HepG2 (cell line): Measurements from ENCODE around the gene CEBPG. TPM values are rescaled to one million over a fixed set of nuclear protein-coding genes. Genes with fewer than 3 reads are reported as not detected.

Experiments
- ATF7-NPFF ChIP-seq: sonication (generic); formaldehyde crosslinking; IDR thresholded peaks from 2 replicates; pipeline ENCODE4 v1.8.1; 2023; ENCODE audit warnings: mild to moderate bottlenecking, low read depth, missing genetic modification reagents, moderate library complexity
- BCLAF1 ChIP-seq: fragments of 450-650 bp; IDR thresholded peaks from 2 replicates; pipeline ENCODE4 v1.6.1; 2017; ENCODE audit warnings: mild to moderate bottlenecking
- CEBPB ChIP-seq: IDR thresholded peaks from 2 replicates; pipeline ENCODE4 v1.6.1; 2011; ENCODE audit warnings: low read depth, low read length, improper control_type of control experiment, borderline replicate concordance
- E2F5 ChIP-seq: sonication (generic); formaldehyde crosslinking; conservative IDR thresholded peaks from 2 replicates; pipeline ENCODE4 v1.4.0; 2020; ENCODE audit warnings: missing genetic modification reagents
- ETV6 ChIP-seq: sonication (generic); formaldehyde crosslinking; conservative IDR thresholded peaks from 2 replicates; pipeline ENCODE4 v1.4.0; 2020; ENCODE audit warnings: missing genetic modification reagents
- MTA1 ChIP-seq: sonication (generic); formaldehyde crosslinking; IDR thresholded peaks from 2 replicates; pipeline ENCODE4 v1.4.0; 2020; ENCODE audit warnings: missing genetic modification reagents, mild to moderate bottlenecking, borderline replicate concordance
- MTA3 ChIP-seq: sonication (generic); formaldehyde crosslinking; IDR thresholded peaks from 2 replicates; pipeline ENCODE4 v1.4.0; 2020; ENCODE audit warnings: missing genetic modification reagents
- NFKBIZ ChIP-seq: IDR thresholded peaks from 2 replicates; pipeline ENCODE4 v1.6.1; 2018; ENCODE audit warnings: missing genetic modification reagents, missing compliant biosample characterization
- ONECUT2 ChIP-seq: sonication (generic); formaldehyde crosslinking; IDR thresholded peaks from 2 replicates; pipeline ENCODE4 v1.4.0; 2020; ENCODE audit warnings: missing genetic modification reagents
- ZBTB14 ChIP-seq: sonication (generic); formaldehyde crosslinking; IDR thresholded peaks from 2 replicates; pipeline ENCODE4 v1.4.0; 2020; ENCODE audit warnings: missing genetic modification reagents
- ZBTB26 ChIP-seq: IDR thresholded peaks from 2 replicates; pipeline ENCODE4 v1.6.1; 2016; ENCODE audit warnings: missing compliant biosample characterization, missing genetic modification reagents, borderline replicate concordance
- ZBTB3 ChIP-seq: sonication (generic); formaldehyde crosslinking; IDR thresholded peaks from 2 replicates; pipeline ENCODE4 v1.4.0; 2020; ENCODE audit warnings: low read depth, mild to moderate bottlenecking, moderate library complexity, missing genetic modification reagents, borderline replicate concordance
- ZBTB42 ChIP-seq: sonication (generic); formaldehyde crosslinking; IDR thresholded peaks from 2 replicates; pipeline ENCODE4 v1.5.0; 2020; ENCODE audit warnings: mild to moderate bottlenecking, missing genetic modification reagents
- ZNF281 ChIP-seq: sonication (generic); formaldehyde crosslinking; IDR thresholded peaks from 2 replicates; pipeline ENCODE4 v1.4.0; 2020; ENCODE audit warnings: missing genetic modification reagents, borderline replicate concordance
- ZNF3 ChIP-seq: IDR thresholded peaks from 2 replicates; pipeline ENCODE4 v1.7.0; 2017; ENCODE audit warnings: inconsistent platforms
- ZNF33A ChIP-seq: sonication (generic); formaldehyde crosslinking; IDR thresholded peaks from 2 replicates; pipeline ENCODE4 v1.5.1; 2020; ENCODE audit warnings: missing genetic modification reagents, mild to moderate bottlenecking, moderate library complexity, borderline replicate concordance
- ZNF556 ChIP-seq: sonication (generic); formaldehyde crosslinking; IDR thresholded peaks from 2 replicates; pipeline ENCODE4 v1.4.0; 2020; ENCODE audit warnings: mild to moderate bottlenecking, missing genetic modification reagents, borderline replicate concordance
- ZNF619 ChIP-seq: sonication (generic); formaldehyde crosslinking; IDR thresholded peaks from 2 replicates; pipeline ENCODE4 v1.4.0; 2020; ENCODE audit warnings: mild to moderate bottlenecking, missing genetic modification reagents
- ZNF644 ChIP-seq: IDR thresholded peaks from 2 replicates; pipeline ENCODE4 v1.6.1; 2016; ENCODE audit warnings: low read depth
- ZNF75D ChIP-seq: sonication (generic); formaldehyde crosslinking; IDR thresholded peaks from 2 replicates; pipeline ENCODE4 v1.8.1; 2023; ENCODE audit warnings: missing genetic modification reagents, mild to moderate bottlenecking, borderline replicate concordance
- ZNF780A ChIP-seq: sonication (generic); formaldehyde crosslinking; IDR thresholded peaks from 2 replicates; pipeline ENCODE4 v1.8.0; 2022; ENCODE audit warnings: mild to moderate bottlenecking, missing genetic modification reagents, moderate library complexity
- polyA plus RNA-seq, 8 experiments: library from polyadenylated mRNA; depleted of rRNA in 3 of 8; stranded (reverse) in 7 of 8; unstranded in 1 of 8; fragments of >200 nt; fragmentation: Illumina TruSeq in 4 of 8; extraction: Trizol in 4 of 8; gene quantifications; 2 replicates each; pipeline versions ENCODE4 v1.2.1 to v1.2.3, GENCODE V29; 2011 to 2016; ENCODE audit warnings: low read depth in 4 of 8, missing spikeins in 1 of 8, mixed read lengths in 1 of 8; ENCODE audit not compliant: insufficient read depth in 1 of 8
- total RNA-seq, 5 experiments: library from RNA; depleted of rRNA; stranded (reverse); fragments of >200 nt; fragmentation: Illumina TruSeq; extraction: Trizol; gene quantifications; 2 replicates each; pipeline ENCODE4 v1.2.3, GENCODE V29; 2016; ENCODE audit warnings: low read depth in 1 of 5

The CEBPG gene
- total and polyA plus RNA-seq, 2 of the 13 experiments (the other 11 are each of a cell fraction or from before 2014, with no cell fraction given): 25.7 to 34.3 TPM

GRCh38 chr19:33373453-33374235, at the start of gene CEBPG (continued):
- peak; percentile 16; the same call in 1 of the 2 replicates for TF ChIP-seq ZNF281 (CRISPR knock-in tag)
- peak; percentile 93 for TF ChIP-seq CEBPB
- TF ChIP-seq BCLAF1: no peak
- TF ChIP-seq ZBTB26 (CRISPR knock-in tag): no peak
- TF ChIP-seq MTA1: no peak
- TF ChIP-seq MTA3 (CRISPR knock-in tag): no peak
- TF ChIP-seq ZBTB3 (CRISPR knock-in tag): no peak
- TF ChIP-seq ONECUT2: no peak
- peak; percentile 88 for TF ChIP-seq ZBTB14 (CRISPR knock-in tag)
- no peak for TF ChIP-seq ZNF3 (CRISPR knock-in tag)
- no peak; the same call in 1 of the 2 replicates for TF ChIP-seq ZBTB42 (CRISPR knock-in tag)
- no peak for TF ChIP-seq ZNF619 (CRISPR knock-in tag)
- 0 out of 2 replicates have a peak, but pooled peaks have one; percentile 14 for TF ChIP-seq ZNF780A (CRISPR knock-in tag)
- peak; percentile 22; the same call in 1 of the 2 replicates for TF ChIP-seq E2F5 (CRISPR knock-in tag)
- TF ChIP-seq ZNF644 (CRISPR knock-in tag): no peak
- TF ChIP-seq ZNF556: peak; percentile 67; the same call in 1 of the 2 replicates
- TF ChIP-seq ETV6: no peak
- no peak for TF ChIP-seq ZNF33A (CRISPR knock-in tag)
- TF ChIP-seq NFKBIZ (CRISPR knock-in tag): no peak
- TF ChIP-seq ZNF75D (CRISPR knock-in tag): no peak
- TF ChIP-seq ATF7-NPFF (CRISPR knock-in tag): peak; percentile 81; the same call in 1 of the 2 replicates
